Loucy (cell line): ENCODE measurements around the gene ELOVL3.

Source experiments
- CTCF ChIP-seq: fragments of 200-600 bp; sonication (generic); conservative IDR thresholded peaks from 2 replicates; pipeline ENCODE4 v1.5.1; 2014; ENCODE audit warnings: mild to moderate bottlenecking, antibody characterized with exemption, low read length
- EZH2phosphoT487 ChIP-seq: fragments of 200-600 bp; IDR thresholded peaks from 2 replicates; pipeline ENCODE4 v1.6.1; 2018; ENCODE audit warnings: antibody characterized with exemption, mild to moderate bottlenecking, moderate library complexity, borderline replicate concordance

GRCh38 chr10:102241032-102241443 is 14.9 kb downstream of the ELOVL3 start:
- TF ChIP-seq CTCF: no peak
- no peak for TF ChIP-seq EZH2phosphoT487
